GM19455 (cell line): ENCODE data around the gene EYA3.
"Not testable (repeated sequence)": the region's sequence is repeated elsewhere in the genome, so short reads cannot be mapped to it uniquely, and the experiment has no call there.

ENCODE experiments used
- ATAC-seq: cut with Tn5 transposase; IDR thresholded peaks from one replicate; pipeline ENCODE4 v1.9.1; 2021; ENCODE audit not compliant: unreplicated experiment

The EYA3 gene

GRCh38 chr1:28028873-28029654 is 59.3 kb downstream of the EYA3 start:
- ATAC-seq = no peak

GRCh38 chr1:28027660-28028059 is 60.8 kb downstream of the EYA3 start:
- ATAC-seq = no peak

- ATAC-seq = no peak
These were observed 61.2 kb downstream of the EYA3 start for GRCh38 chr1:28027238-28027637.

GRCh38 chr1:28026329-28026728 is 62.1 kb downstream of the EYA3 start:
- no peak for ATAC-seq

GRCh38 chr1:28021064-28021463 is 67.3 kb downstream of the EYA3 start:
- no peak for ATAC-seq

- ATAC-seq = no peak
These were observed 77.4 kb downstream of the EYA3 start for GRCh38 chr1:28010969-28011368.

- not testable (repeated sequence) for ATAC-seq
These were observed 85.3 kb downstream of the EYA3 start for GRCh38 chr1:28003117-28003516.

GRCh38 chr1:28002600-28002999 is 85.8 kb downstream of the EYA3 start:
- no peak for ATAC-seq

- no peak for ATAC-seq
These were observed 89.4 kb downstream of the EYA3 start for GRCh38 chr1:27999055-27999454.

GRCh38 chr1:27994526-27994925 is 93.9 kb downstream of the EYA3 start:
- ATAC-seq = not testable (repeated sequence)

- no peak for ATAC-seq
These were observed 94.3 kb downstream of the EYA3 start for GRCh38 chr1:27994060-27994459.

GRCh38 chr1:27993241-27993640 is 95.2 kb downstream of the EYA3 start:
- no peak for ATAC-seq

- ATAC-seq = no peak
These were observed 96.1 kb downstream of the EYA3 start for GRCh38 chr1:27992276-27992675.

- ATAC-seq = no peak
These were observed 97.4 kb downstream of the EYA3 start for GRCh38 chr1:27990920-27991537.

GRCh38 chr1:27981145-27981544 is 107.3 kb downstream of the EYA3 start:
- no peak for ATAC-seq

GRCh38 chr1:27980216-27980845 is 108.1 kb downstream of the EYA3 start:
- no peak for ATAC-seq

GRCh38 chr1:27979859-27980201 is 108.6 kb downstream of the EYA3 start:
- ATAC-seq = no peak

- ATAC-seq = no peak
These were observed 109.1 kb downstream of the EYA3 start for GRCh38 chr1:27979151-27979858.

- no peak for ATAC-seq
These were observed 114.0 kb downstream of the EYA3 start for GRCh38 chr1:27974417-27974781.

- ATAC-seq = no peak
These were observed 114.5 kb downstream of the EYA3 start for GRCh38 chr1:27973771-27974416.

GRCh38 chr1:27972141-27972540 is 116.3 kb downstream of the EYA3 start:
- ATAC-seq = no peak
